T-helper 2 cell (primary cell): ENCODE data around the gene KAT2B.

Experiments used
- DNase-seq, 5 experiments: peaks; one replicate each; pipeline versions ENCODE4 v3.0.0 to v3.0.0-alpha.2; 2012 to 2022

The KAT2B gene

GRCh38 chr3:20066850-20067617, 26.8 kb downstream of the KAT2B start:
- no peak for DNase-seq

GRCh38 chr3:20068512-20069177, 28.4 kb downstream of the KAT2B start:
- DNase-seq: no peak

DNA sequence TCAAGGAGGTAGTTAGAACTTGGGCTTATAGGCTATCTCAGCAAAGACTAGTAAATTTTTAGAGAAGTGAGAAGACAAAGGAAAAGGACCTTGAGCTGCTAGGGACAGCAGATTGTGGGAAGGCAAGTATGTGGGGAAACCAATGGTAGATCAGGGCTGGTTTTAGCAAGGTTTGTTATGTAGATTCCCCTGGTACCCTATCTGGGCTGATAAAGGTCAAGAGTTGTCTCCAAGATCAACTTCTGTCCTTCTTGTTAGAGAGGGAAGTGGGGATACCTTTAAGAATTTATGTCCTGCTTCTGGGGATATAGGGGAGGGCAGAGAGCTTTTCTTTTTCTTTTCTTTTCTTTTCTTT, 28.9 kb downstream of the KAT2B start:
- DNase-seq: no peak

DNA sequence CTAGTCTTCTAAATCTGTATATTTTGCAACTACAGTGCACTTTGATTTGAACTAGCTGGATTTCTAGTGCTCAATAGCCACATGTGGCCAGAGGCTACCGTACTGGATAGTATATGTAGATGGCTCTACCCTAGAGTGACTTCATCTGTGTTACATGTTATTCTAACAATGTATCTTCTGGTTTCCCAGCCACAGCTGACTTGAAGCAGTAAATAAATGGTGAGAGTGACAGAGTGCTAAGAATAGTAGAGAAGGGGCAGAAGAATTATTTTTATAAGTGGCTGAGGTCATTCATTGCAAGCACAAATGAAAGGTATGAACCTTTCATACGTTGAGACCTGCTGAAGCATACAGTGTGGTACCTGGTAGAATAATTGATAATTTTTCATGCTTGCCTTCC, 30.9 kb downstream of the KAT2B start:
- DNase-seq: no peak

DNA sequence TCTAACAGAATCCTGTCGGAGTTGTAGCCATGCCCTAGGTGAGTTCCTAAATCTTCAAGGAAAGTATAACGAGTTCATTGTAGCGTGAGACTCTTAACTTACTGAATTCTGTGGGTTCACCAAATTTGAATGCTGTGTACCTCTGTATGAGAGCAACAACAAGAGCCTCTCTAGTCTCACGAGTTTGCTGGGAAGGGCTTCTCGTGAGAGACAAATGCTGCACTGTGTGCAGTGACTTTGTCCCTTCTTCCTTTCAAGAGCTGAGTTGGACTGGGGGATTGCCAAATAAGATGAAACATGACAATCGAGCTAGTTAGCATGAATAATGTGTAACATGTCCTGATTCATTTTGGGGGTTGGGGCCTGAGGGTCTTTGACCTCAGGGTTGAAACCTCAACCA, 32.2 kb downstream of the KAT2B start:
- no peak for DNase-seq

DNA sequence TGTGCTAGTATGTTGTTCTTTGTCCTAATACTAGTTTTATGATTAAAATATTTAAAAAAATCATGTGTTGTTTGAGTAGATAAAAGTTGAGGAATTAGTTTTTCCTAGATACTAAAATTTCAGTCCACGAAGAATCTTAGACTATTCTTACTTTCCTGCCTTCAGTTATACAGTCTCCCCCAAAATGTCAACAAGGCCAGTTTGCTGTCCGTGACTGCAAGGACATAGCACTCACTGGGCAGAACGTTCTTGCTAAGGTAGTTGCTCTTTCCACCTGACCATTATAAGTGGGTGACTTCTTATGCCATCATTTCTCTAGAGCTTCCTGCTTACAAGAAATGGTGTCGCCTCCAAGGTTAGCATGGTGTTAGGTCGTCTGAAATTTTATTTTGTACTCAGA, 32.8 kb downstream of the KAT2B start:
- DNase-seq: no peak

DNA sequence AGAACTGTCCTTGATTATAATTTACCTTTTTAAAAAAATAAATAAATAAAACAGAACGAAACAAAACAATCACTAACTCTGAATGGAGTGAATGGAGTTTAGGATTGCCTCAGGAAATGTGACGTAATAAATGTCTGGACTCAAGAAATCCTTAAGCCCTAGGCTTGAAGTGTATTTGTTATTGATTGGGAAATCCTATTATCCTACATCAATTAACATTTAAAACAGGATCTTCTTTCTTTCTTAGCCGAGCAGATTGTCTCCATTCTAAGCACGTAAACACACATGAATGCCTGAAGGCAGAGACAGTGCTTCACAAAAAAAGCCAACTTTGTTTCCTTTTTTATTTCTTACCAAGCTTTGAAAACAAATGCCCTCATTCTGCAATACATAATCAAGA, 33.4 kb downstream of the KAT2B start:
- DNase-seq: no peak

- DNase-seq: no peak
Observed at GRCh38 chr3:20074226-20075063, 34.2 kb downstream of the KAT2B start.

- DNase-seq: no peak
Observed at GRCh38 chr3:20075197-20075596, 35.0 kb downstream of the KAT2B start.

GRCh38 chr3:20076296-20076997, 36.2 kb downstream of the KAT2B start:
- DNase-seq: no peak

DNA sequence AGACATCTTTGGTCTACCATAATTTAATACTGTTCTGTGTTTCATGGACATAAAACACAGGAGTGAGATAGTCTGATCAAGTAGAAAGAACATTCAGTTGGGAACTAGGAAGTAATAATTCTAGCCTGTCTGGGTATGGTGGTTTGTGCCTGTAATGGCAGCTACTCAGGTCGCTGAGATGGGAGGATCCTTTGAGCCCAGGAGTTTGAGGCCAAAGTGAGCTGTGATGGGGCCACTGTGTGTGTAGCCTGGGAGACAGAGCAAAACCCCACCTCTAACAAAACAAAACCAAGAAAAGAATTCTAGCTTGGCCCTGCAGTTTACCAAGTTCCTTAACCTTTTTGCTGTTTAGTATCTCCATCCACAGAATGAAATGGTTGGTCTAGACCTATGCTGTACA, 36.8 kb downstream of the KAT2B start:
- DNase-seq: no peak

GRCh38 chr3:20078194-20078714, 38.0 kb downstream of the KAT2B start:
- DNase-seq: no peak

DNA sequence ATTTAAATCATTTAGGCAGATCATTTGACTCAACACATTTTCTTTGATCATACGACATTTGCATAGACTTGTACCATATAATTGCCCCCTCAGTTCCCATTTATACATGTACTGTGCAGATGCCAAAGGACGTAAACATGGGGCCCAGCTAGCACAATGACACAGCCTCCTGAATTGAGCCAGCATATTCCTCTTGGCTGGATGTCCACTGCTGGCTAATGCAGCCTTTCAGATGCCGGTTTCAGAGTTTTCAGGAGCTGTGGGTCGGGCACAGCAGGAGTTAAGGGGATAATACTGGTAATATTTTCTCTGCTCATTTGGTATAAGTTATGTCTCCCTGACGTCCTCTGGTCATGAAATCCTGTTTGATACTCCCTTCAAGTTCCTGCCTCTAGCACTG, 39.4 kb downstream of the KAT2B start:
- DNase-seq: no peak

DNA sequence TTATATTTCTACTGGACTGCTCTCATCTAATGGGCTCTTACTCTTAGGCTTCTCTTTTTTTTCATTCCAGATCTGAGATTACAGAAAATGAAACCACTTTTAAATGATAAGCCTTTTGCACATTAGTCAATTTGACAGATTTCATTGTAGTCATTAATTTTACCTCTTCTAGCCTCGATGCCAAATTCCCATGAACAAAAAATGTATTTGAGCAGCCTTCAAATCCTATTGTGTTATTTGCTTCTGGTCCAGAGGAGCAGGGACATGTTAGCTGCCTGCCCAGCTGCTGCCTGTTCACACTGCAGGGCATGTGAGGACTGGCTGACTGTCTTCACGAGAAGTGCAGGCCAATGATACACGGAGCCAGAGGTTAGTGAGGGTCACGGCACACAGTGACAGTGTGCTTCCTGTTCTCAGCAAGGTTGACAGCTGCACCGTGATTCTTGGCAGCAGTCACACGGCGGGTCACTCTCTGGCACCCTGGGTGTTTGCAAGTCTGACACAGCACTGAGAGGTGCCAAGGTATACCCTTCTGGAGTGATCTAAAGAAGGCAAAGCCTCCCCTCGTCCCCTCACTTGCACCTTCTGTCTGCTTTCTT, 40.8 kb downstream of the KAT2B start:
- DNase-seq: peak in 2 of 5 experiments; percentile 17 to 64

GRCh38 chr3:20083253-20083652, 43.0 kb downstream of the KAT2B start:
- no peak for DNase-seq

- DNase-seq: no peak
Observed at GRCh38 chr3:20083953-20084352, 43.7 kb downstream of the KAT2B start.

- DNase-seq: no peak
Observed at GRCh38 chr3:20091331-20092047, 51.2 kb downstream of the KAT2B start.

DNA sequence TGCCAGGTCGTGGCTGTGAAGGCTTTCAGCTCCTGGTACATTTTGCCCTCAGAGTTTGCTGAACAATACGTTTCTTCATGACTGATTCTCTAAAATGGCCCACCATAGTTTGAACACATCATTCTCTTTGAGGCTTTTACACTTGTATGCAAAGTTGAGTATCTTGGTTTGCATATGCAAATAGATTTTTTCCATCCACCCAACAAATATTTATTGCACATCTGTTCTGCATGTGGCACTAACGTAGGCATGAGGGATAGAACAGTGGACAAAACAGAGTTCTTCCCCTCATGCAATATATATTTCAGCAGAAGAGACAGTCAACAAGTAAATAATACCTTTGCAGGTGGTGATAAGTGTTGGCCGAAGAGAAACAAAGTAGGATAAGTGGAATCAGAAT, 55.2 kb downstream of the KAT2B start:
- no peak for DNase-seq

GRCh38 chr3:20096135-20096685, 56.0 kb downstream of the KAT2B start:
- DNase-seq: no peak

DNA sequence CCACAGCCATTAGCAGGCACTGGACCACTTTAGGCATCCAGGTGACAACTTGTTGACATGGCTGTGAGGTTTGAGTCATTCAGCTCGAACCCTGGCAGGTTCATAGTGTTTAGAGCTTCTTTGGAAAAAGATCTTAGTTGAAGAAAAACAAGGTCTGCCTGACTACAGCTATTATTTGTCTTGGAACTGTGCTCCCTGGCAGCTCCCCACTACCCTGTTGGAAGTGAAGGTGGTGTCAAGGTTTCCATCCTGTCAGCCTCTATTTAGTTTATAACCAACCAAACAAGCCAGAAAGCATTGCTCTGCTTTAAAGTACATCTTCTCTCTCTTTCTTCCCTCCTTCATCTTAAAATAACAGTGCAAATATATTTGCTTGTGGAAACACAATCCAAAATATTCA, 56.8 kb downstream of the KAT2B start:
- DNase-seq: no peak

DNA sequence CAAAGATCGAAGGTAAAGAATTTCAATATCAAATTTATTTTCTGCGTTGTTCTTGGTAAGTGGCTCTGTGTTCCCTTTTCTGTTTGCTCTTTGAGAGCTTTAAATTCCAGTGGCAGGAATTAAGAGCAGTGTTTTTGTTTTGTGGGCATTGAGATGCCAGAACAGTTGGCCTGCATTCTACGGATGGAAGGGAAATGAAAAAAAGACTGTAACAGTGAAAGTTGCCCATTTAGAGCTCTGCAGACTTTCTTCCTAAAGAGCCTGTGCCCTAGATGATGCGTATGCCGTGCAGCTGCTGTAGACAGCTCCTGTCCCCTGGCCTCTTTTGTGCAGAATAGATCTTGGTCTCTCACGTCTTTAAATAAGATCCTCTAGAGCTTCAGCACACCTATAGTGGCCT, 58.8 kb downstream of the KAT2B start:
- DNase-seq: no peak
